Measurements from ENCODE around the gene SLC9B2.
"Not testable (repeated sequence)": the region's sequence is repeated elsewhere in the genome, so short reads cannot be mapped to it uniquely, and the experiment has no call there.

The SLC9B2 gene

GRCh38 chr4:103018391-103019307 is 57.9 kb downstream of the SLC9B2 start:
- no peak for DNase-seq

- no peak for DNase-seq
Measured at GRCh38 chr4:103012551-103012950, 64.0 kb downstream of the SLC9B2 start.

- no peak for DNase-seq
Measured at GRCh38 chr4:103012060-103012459, 64.5 kb downstream of the SLC9B2 start.

GRCh38 chr4:103011378-103012025 is 65.1 kb downstream of the SLC9B2 start:
- no peak for DNase-seq

- DNase-seq: no peak
Measured at GRCh38 chr4:103010804-103011203, 65.8 kb downstream of the SLC9B2 start.

GRCh38 chr4:103008875-103009729 is 67.5 kb downstream of the SLC9B2 start:
- no peak for DNase-seq

- DNase-seq: no peak
Measured at GRCh38 chr4:103002551-103002950, 74.0 kb downstream of the SLC9B2 start.

- DNase-seq: no peak
Measured at GRCh38 chr4:102994803-102995202, 81.8 kb downstream of the SLC9B2 start.

GRCh38 chr4:102993985-102994384 is 82.6 kb downstream of the SLC9B2 start:
- DNase-seq: not testable (repeated sequence)

- no peak for DNase-seq
Measured at GRCh38 chr4:102988429-102989020, 88.0 kb downstream of the SLC9B2 start.

GRCh38 chr4:102981005-102981404 is 95.6 kb downstream of the SLC9B2 start:
- DNase-seq: no peak
